HL-60/S4 (cell line): ENCODE data around the gene BCS1L.

Experiments
- in situ Hi-C: fragments of 300-500 bp; cut with MboI; formaldehyde crosslinking; loops from 2 replicates; pipeline ENCODE4 v1.14.3; 2022; ENCODE audit warnings: low sequenced_read_pairs

The BCS1L gene

GRCh38 chr2:218659258-218659987 is at the start of gene BCS1L, which contains the start of gene ZNF142:
BCS1L (plus strand) TSS chr2:218659683; CDS start chr2:218660988, 1,305 bp downstream.
ZNF142 (minus strand) TSS chr2:218659623; CDS start chr2:218656429, 3,194 bp downstream.
- in situ Hi-C loops, result loop anchor here (10.0 to 25.0 kb wide), 2 partner anchors 255 to 372 kb away; partner anchors contain the start of gene TMBIM1

GRCh38 chr2:218615868-218616315 is 43.6 kb upstream of the BCS1L start:
- in situ Hi-C loops, result no loop called here

- in situ Hi-C loops, result no loop called here
Measured at GRCh38 chr2:218618102-218618860, 41.2 kb upstream of the BCS1L start.

- in situ Hi-C loops, result no loop called here
Measured at GRCh38 chr2:218621007-218621406, 38.5 kb upstream of the BCS1L start.

GRCh38 chr2:218622606-218623365 is 36.7 kb upstream of the BCS1L start:
- in situ Hi-C loops, result no loop called here

GRCh38 chr2:218623366-218623705 is 36.1 kb upstream of the BCS1L start:
- in situ Hi-C loops, result no loop called here

GRCh38 chr2:218626369-218626768 is 33.1 kb upstream of the BCS1L start:
- in situ Hi-C loops, result no loop called here

GRCh38 chr2:218627939-218628338 is 31.5 kb upstream of the BCS1L start:
- in situ Hi-C loops, result no loop called here

GRCh38 chr2:218631837-218632236 is 27.6 kb upstream of the BCS1L start:
- in situ Hi-C loops, result no loop called here

GRCh38 chr2:218635719-218636118 is 23.8 kb upstream of the BCS1L start:
- in situ Hi-C loops, result no loop called here

GRCh38 chr2:218638372-218638771 is 21.1 kb upstream of the BCS1L start:
- in situ Hi-C loops, result no loop called here

GRCh38 chr2:218642121-218642656 is 17.3 kb upstream of the BCS1L start:
- in situ Hi-C loops, result no loop called here

GRCh38 chr2:218642786-218643185 is 16.7 kb upstream of the BCS1L start:
- in situ Hi-C loops, result no loop called here

- in situ Hi-C loops, result no loop called here
Measured at GRCh38 chr2:218643751-218644310, 15.7 kb upstream of the BCS1L start.

GRCh38 chr2:218644721-218645120 is 14.8 kb upstream of the BCS1L start:
- in situ Hi-C loops, result no loop called here

GRCh38 chr2:218645126-218645525 is 14.4 kb upstream of the BCS1L start:
- in situ Hi-C loops, result no loop called here

GRCh38 chr2:218648088-218648786 is 11.2 kb upstream of the BCS1L start:
- in situ Hi-C loops, result no loop called here

GRCh38 chr2:218648787-218649100 is 10.7 kb upstream of the BCS1L start:
- in situ Hi-C loops, result no loop called here

GRCh38 chr2:218655751-218656150 is 3.7 kb upstream of the BCS1L start:
- in situ Hi-C loops, result loop anchor here (10.0 to 25.0 kb wide), 2 partner anchors 251 to 368 kb away; partner anchors contain the start of gene TMBIM1

- in situ Hi-C loops, result loop anchor here (10.0 to 25.0 kb wide), 2 partner anchors 254 to 371 kb away; partner anchors contain the start of gene TMBIM1
Measured at GRCh38 chr2:218658671-218659257, 719 bp upstream of the BCS1L start.
